RCC 7860 (cell line): Measurements from ENCODE around the gene TSPAN10.

ENCODE experiments used
- DNase-seq: peaks from one replicate; pipeline ENCODE4 v3.0.0-alpha.2; 2015; ENCODE audit warnings: low spot score
- FAIRE-seq: peaks from 2 replicates; lab custom pipeline; 2012; peaks lifted over from hg19 to GRCh38; lab: Jason Lieb, UNC

Gene TSPAN10

GRCh38 chr17:81659038-81659437 lies 22.0 kb downstream of the TSPAN10 start:
- FAIRE-seq (no peak), DNase-seq (no peak)

DNA sequence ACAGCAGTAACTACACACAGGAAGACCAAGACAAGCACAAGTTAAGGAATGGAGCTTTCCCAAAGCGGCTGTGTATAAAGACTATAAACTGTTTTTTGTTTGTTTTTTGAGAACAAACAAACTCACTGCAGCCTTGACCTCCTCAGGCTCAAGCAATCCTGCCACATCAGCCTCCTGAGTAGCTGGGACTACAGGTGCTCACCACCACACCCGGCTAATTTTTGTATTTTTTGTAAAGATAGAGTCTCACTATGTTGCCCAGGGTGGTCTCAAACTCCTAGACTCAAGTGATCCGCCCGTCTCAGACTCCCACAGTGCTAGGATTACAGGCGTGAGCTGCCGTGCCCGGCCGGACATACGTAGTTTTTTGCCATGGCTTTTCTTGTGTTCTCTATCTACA lies 23.4 kb downstream of the TSPAN10 start:
- FAIRE-seq (no peak), DNase-seq (no peak)

DNA sequence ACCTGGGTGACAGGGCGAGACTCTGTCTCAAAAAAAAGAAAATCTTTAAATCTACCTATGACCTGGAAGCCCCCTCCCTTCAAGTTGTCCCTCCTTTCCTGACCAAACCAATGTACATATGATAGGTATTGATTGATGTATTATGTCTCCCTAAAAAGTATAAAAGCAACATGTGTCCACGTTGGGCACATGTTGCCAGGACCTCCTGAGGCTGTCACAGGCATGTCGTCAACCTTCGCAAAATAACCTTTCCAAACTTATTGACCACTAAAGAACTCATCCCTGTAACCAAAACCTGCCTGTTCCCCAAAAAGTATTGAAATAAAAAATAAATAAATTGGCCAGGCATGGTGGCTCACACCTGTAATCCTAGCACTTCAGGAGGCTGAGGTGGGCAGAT lies 25.0 kb downstream of the TSPAN10 start:
- FAIRE-seq (no peak), DNase-seq (no peak)

DNA sequence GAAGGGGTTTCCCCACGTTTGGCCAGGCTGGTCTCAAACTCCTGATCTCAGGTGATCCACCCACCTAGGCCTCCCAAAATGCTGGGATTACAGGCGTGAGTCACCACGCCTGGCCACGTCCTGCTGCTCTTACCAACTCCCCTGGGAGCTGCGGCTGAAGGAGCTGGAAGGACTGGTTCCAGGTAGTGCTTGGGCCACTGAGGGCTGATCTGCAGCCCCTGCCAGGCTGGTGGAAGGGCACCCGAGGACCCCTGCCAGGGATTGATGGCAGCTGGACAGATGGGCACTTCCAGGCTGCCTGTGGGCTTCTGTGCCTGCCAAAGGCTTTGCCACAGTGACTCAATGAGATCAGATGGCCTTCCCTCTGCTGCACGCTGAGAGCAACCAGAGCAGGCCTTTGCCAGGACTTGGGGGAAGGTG lies 27.1 kb downstream of the TSPAN10 start:
- no peak for DNase-seq
- FAIRE-seq = no peak

- FAIRE-seq (no peak), DNase-seq (peak; percentile 11)
Measured at GRCh38 chr17:81665205-81666091, 28.5 kb downstream of the TSPAN10 start.

DNA sequence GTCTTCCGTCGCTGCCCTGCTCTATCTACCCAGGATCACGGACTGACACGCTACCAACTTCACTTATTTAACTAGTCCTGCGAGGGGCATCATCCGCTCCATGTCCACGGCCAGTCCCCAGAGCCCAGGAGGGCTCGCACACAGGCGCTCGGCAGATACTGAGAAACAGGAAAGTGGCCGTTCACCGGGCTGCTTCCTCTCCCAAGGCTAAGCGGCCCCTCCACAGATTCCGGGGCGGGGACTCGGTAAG lies 29.0 kb downstream of the TSPAN10 start:
- no peak for DNase-seq

GRCh38 chr17:81666342-81667191 lies 29.6 kb downstream of the TSPAN10 start, which contains the start of the genes CCDC137 and OXLD1:
TSS of gene CCDC137 (plus strand) at chr17:81666737. CDS start at chr17:81666767, 30 bp downstream.
TSS of gene OXLD1 (minus strand) at chr17:81666605. CDS start at chr17:81666577, 28 bp downstream.
- DNase-seq = peak; percentile 89
- no peak for FAIRE-seq

More for the DNA sequence above, 29.0 kb downstream of the TSPAN10 start:
- no peak for FAIRE-seq

DNA sequence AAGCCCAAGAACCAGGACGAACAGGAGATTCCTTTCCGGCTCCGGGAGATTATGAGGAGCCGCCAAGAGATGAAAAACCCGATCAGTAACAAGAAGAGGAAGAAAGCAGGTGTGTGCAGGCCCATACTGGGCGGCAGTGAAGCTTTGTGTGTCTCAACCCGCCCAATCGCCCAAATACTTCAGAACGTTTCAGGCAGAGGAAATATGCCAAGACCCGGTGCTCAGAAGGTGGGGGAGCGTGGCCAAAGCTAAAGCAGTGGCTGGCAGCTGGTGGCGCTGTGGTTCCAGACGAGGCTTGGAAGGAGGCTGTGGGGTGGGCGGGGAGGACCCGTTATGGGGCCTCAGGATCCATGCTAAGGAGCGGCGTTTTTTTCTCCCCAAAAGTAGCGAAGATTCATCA lies 30.8 kb downstream of the TSPAN10 start:
- DNase-seq (no peak), FAIRE-seq (no peak)

DNA sequence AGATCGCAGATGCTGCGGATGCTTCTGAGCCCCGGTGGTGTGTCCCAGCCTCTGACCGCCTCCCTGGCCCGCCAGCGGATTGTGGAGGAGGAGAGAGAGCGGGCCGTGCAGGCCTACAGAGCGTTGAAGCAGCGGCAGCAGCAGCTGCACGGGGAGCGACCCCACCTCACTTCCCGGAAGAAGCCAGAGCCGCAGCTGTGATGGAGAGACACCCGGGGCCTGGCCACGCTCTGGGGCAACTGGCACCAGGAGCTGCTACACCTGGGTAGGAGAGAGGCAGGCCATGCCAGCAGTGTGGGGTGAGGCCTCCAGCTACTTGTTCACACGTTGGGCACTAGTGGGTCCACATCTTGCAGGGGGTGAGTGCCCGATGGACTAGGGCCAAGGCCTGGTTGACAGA lies 35.5 kb downstream of the TSPAN10 start:
- DNase-seq = no peak
- no peak for FAIRE-seq

- no peak for FAIRE-seq
Measured at GRCh38 chr17:81672954-81673353, 36.0 kb downstream of the TSPAN10 start.

DNA sequence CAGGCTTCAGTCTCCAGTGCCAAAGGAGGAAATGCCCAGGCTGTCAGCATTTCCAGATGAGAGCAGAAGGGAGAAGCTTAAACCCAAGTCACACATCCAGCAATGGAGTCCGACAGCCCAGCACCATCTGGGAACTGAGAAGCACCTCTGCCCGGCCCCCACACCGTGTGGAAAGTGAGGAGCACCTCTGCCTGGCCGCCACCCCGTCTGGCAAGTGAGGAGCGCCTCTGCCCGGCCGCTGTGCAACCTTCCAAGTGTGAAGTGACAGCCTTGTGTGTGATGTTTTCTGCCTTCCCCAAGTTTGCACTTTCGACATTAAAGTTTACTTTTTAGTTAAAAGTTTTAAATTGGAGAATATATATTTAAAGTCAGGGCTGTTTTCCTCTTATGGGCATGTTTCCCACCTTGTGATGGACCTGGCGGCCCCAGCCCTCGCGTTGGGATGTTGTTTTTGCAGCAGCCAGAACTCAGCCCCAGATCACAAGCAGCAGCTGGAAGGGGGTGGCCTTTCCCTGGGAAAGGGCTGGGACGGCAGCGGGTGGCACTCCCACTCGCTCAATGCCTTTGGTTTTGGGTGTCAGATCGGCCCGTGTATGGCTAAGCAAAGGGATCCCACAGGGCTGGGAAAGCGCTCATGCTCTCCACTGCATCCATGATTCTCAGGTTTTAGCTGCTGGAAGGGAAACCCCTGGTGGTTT lies 36.7 kb downstream of the TSPAN10 start:
- FAIRE-seq = no peak
- DNase-seq = no peak

More at GRCh38 chr17:81672954-81673353, 36.0 kb downstream of the TSPAN10 start:
- no peak for DNase-seq

- peak; percentile 24 for DNase-seq
- FAIRE-seq = peak; percentile 74
Measured at GRCh38 chr17:81675515-81676221, 38.7 kb downstream of the TSPAN10 start.

GRCh38 chr17:81676906-81677305 lies 39.9 kb downstream of the TSPAN10 start:
- FAIRE-seq (no peak), DNase-seq (no peak)

GRCh38 chr17:81680150-81680549 lies 43.2 kb downstream of the TSPAN10 start:
- FAIRE-seq = no peak
- DNase-seq = no peak

GRCh38 chr17:81681672-81682071 lies 44.7 kb downstream of the TSPAN10 start:
- DNase-seq (peak; percentile 83), FAIRE-seq (peak; percentile 85)

DNA sequence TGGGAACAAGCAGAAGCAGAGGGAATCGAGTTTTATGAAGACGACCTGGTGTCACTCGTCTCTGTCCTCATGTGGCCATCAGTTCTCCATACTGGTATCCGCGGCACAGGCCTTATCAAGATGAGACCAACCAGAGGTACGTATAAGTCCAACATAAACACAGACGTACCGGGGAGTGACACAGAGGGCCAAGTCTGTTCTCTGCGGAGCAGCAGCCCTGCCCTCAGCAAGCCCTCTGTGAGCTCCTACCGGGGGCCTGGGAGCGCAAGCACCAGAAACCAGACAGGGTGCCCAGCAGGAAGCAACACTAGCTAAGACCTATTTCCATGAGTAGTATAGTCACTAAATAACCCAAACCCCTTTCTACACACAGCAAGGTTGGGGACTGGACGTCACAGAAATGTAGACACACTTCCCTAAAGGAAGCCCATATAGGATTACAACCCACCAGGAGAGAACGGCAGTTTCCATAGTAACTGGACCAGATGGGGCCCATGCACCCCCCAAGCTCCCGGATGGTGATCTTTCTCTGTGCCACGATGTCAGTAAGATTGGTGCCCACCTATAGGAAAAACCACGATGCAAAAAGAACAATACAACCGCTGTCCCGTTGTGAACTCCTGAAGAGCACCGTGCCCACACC lies 45.7 kb downstream of the TSPAN10 start:
- FAIRE-seq (no peak), DNase-seq (no peak)

- FAIRE-seq (no peak), DNase-seq (no peak)
Measured at GRCh38 chr17:81683208-81683583, 46.2 kb downstream of the TSPAN10 start.

DNA sequence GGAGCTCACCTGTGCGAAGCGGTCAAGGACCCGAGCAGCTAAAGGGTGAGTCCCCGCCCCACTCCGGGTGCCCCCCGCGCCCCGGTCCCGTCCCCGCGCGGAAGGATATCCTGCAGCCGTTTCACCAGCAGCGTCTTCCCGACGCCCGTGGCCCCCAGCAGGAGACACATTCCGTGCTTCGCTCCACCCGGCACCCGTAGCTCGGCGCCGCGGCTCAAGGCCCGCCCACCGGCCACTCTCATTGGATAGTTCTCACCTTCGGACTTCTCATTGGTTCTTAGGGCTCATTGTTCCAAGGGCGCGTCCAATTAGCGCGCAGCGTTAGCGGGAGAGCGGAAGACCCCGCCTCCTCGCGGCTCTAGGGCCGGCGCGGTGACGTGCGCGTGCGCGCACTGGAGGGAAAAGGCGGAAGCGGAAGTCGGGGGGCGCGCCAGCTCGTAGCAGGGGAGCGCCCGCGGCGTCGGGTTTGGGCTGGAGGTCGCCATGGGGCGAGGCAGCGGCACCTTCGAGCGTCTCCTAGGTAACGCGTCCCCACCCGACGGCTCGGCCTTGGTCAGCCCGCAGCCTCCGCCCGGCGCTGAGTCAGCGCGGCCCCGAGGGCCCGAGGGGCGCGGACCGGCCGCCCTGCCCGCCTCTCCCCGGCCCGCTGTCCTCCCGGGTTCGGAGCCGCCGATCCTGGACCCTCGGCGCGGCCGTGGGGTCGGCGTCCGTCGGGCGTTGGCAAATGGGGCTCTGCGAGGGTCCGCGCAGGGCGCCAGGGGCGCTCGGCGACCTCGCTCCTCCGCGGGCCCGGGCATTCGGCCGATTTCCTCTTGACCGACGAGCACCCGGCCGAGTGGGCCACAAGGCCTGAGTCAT lies 46.8 kb downstream of the TSPAN10 start, which contains the start of the genes ARL16 and HGS:
ARL16 (minus strand) TSS at position 214 of the 858 bp plus-strand sequence; CDS start at position 170, 44 bp downstream.
HGS (plus strand) TSS at position 428 of the 858 bp plus-strand sequence; CDS start at position 484, 56 bp downstream.
- FAIRE-seq (peak; percentile 87), DNase-seq (peak; percentile 97)

- FAIRE-seq = peak; percentile 12
Measured at GRCh38 chr17:81684442-81684911, 47.5 kb downstream of the TSPAN10 start.

More at GRCh38 chr17:81684442-81684911, 47.5 kb downstream of the TSPAN10 start:
- DNase-seq = no peak
